ENCODE data around the gene PNKP. TPM values are rescaled to one million over a fixed set of nuclear protein-coding genes. Genes with fewer than 3 reads are reported as not detected.

Gene PNKP
- total and polyA plus RNA-seq, 9 of the 15 experiments (the other 6 are each of a cell fraction or from before 2014, with no cell fraction given), result 2.8 to 85.4 (median 25.3) TPM

- TF ChIP-seq MAZ (CRISPR knock-in tag; conservative IDR thresholded peaks at IDR 0.05 in 1 of 2, IDR thresholded peaks at IDR 0.05 in 1 of 2) (no peak), VEZF1 (CRISPR knock-in tag; IDR thresholded peaks at IDR 0.05) (no peak), CREB3L1 (IDR thresholded peaks at IDR 0.05; ENCODE audit: borderline replicate concordance, low read depth) (no peak), SRF (CRISPR knock-in tag; IDR thresholded peaks at IDR 0.05) (peak in 1 of 2 experiments; percentile 87; a peak in 1 of 4 replicates), KLF16 (IDR thresholded peaks at IDR 0.05) (no peak), MXD1 (CRISPR knock-in tag; IDR thresholded peaks at IDR 0.05; ENCODE audit: borderline replicate concordance, poor library complexity, severe bottlenecking) (no peak), SP2 (IDR thresholded peaks at IDR 0.05; ENCODE audit: extremely low read depth, low read depth, low read length, poor library complexity, severe bottlenecking) (peak; percentile 59), CEBPG (CRISPR knock-in tag; IDR thresholded peaks at IDR 0.05) (no peak), CEBPG (tag; conservative IDR thresholded peaks at IDR 0.05 in 1 of 2, IDR thresholded peaks at IDR 0.05 in 1 of 2) (no peak), ELF1 (tag; IDR thresholded peaks at IDR 0.05) (no peak), TGIF2 (CRISPR knock-in tag; IDR thresholded peaks at IDR 0.05) (no peak), ZNF324 (CRISPR knock-in tag; IDR thresholded peaks at IDR 0.05) (peak; percentile 24; the same call in 1 of the 2 replicates), FOXM1 (IDR thresholded peaks at IDR 0.05; ENCODE audit: low read depth) (no peak), FOXM1 (CRISPR knock-in tag; IDR thresholded peaks at IDR 0.05; ENCODE audit: low read depth) (no peak), C11orf30 (IDR thresholded peaks at IDR 0.05; ENCODE audit: low read depth) (no peak), SPI1 (IDR thresholded peaks at IDR 0.05; ENCODE audit: borderline replicate concordance, low read depth, low read length) (peak; percentile 48; the same call in 1 of the 2 replicates), ZNF778 (CRISPR knock-in tag; IDR thresholded peaks at IDR 0.05) (no peak), FOXK2 (conservative IDR thresholded peaks at IDR 0.05 in 1 of 2, IDR thresholded peaks at IDR 0.05 in 1 of 2; ENCODE audit: low read depth in 2 of 2) (0 out of 4 replicates have a peak, but pooled peaks have one; percentile 12 to 16), PCBP1 (IDR thresholded peaks at IDR 0.05; ENCODE audit: low read depth, low read length, poor library complexity, severe bottlenecking) (no peak), KDM5B (IDR thresholded peaks at IDR 0.05; ENCODE audit: insufficient replicate concordance, low read depth, low read length) (peak; percentile 7), ZNF518B (CRISPR knock-in tag; IDR thresholded peaks at IDR 0.05) (no peak)
These were observed 8.6 kb upstream of the PNKP start (continued) for GRCh38 chr19:49875857-49876421.
